Small intestine (tissue), 7 donors: ENCODE data around the gene TGM5. TPM values are rescaled to one million over a fixed set of nuclear protein-coding genes. Genes with fewer than 3 reads are reported as not detected.
A peak's percentile ranks its signal among the peaks of the same experiment; 100 is the strongest.

Experiments
- DNase-seq, 2 donors: peaks; one replicate each; pipeline versions ENCODE4 v3.0.0 to v3.0.0-alpha.2; 2013
- FAIRE-seq: peaks from 2 replicates; lab custom pipeline; 2012; peaks lifted over from hg19 to GRCh38; lab: Jason Lieb, UNC
- H3K27ac ChIP-seq, 3 donors: one replicate each; pipeline ENCODE4 v1.5.1; 2013; ENCODE audit warnings: low read length in 2 of 3, mild to moderate bottlenecking in 2 of 3, control low read depth in 1 of 3, inconsistent platforms in 1 of 3, low read depth in 1 of 3, moderate library complexity in 1 of 3
- H3K27me3 ChIP-seq, 3 donors: one replicate each; pipeline ENCODE4 v1.6.1; 2013; ENCODE audit warnings: low read length in 3 of 3, inconsistent platforms in 1 of 3; ENCODE audit not compliant: control insufficient read depth in 3 of 3, insufficient read depth in 3 of 3
- H3K36me3 ChIP-seq, 3 donors: one replicate each; pipeline ENCODE4 v1.6.1; 2013; ENCODE audit warnings: low read length in 3 of 3, inconsistent platforms in 1 of 3, low read depth in 1 of 3, mild to moderate bottlenecking in 1 of 3, moderate library complexity in 1 of 3; ENCODE audit not compliant: control insufficient read depth in 3 of 3, insufficient read depth in 2 of 3
- H3K4me1 ChIP-seq, 3 donors: one replicate each; pipeline ENCODE4 v1.6.1; 2013; ENCODE audit warnings: low read length in 2 of 3, inconsistent platforms in 1 of 3, low read depth in 1 of 3, mild to moderate bottlenecking in 1 of 3, moderate library complexity in 1 of 3; ENCODE audit not compliant: control insufficient read depth in 3 of 3, insufficient read depth in 2 of 3
- H3K4me3 ChIP-seq, 3 donors: one replicate each; pipeline ENCODE4 v1.5.1; 2013; ENCODE audit warnings: low read length in 3 of 3, control low read depth in 1 of 3, inconsistent platforms in 1 of 3, low read depth in 1 of 3, mild to moderate bottlenecking in 1 of 3, moderate library complexity in 1 of 3
- H3K9me3 ChIP-seq, 2 donors: one replicate each; pipeline ENCODE4 v1.6.1; 2013; ENCODE audit warnings: low read depth in 1 of 2, low read length in 1 of 2; ENCODE audit not compliant: control insufficient read depth in 2 of 2, insufficient read depth in 1 of 2
- WGBS, 3 donors: extraction: QIAGEN DNeasy Blood & Tissue Kit; methylation state at CpG; one replicate each; pipeline ENCODE4 v1.1.7; 2013; 5-methylcytosine and 5-hydroxymethylcytosine counted together
- polyA plus RNA-seq, 4 donors: library from polyadenylated mRNA; stranded (reverse) in 3 of 4; unstranded in 1 of 4; fragments of 200-250 nt in 3 of 4; fragments of 120-200 nt in 1 of 4; gene quantifications; one replicate each; pipeline versions ENCODE4 v1.2.1 to v1.2.3, GENCODE V29; 2013
- donor health status: healthy with polysubstance abuse.
- donor health status: control.
- donor health status: control.
- donor health status: Bipolar disorder and iron deficiency.
- donor health status: healthy.

TGM5 gene
- polyA plus RNA-seq, 4 donors, result 0.01 to 0.03 TPM; not detected in 2

DNA sequence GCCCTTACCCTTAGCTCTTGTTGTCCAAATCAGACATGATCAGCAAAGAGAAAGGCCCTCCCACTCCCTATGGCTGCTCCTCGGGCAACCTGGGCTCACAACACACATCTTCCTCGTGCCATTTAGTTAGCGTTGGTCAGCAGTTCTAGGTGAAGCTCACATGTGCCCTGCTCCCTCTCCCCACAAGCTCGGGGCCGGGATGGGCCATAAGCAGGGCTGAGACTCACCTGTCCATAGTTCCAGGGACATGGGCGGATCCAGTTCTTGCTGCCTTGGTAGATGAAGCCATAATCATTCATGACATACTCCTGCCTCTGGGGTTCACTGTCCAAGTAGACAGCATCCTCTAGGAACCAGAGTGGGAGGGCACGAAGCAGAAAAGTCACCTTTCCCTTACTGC is 10.4 kb downstream of the TGM5 start:
- WGBS, 3 donors, result 73 to 83% (median 75%) methylated on average over 7 of the region's 7 CpGs
- H3K4me3 ChIP-seq, result no peak overlapping the region
- H3K9me3 ChIP-seq, result no peaks in the 10 kb centered on the region
- H3K27me3 ChIP-seq, result peaks cover 0 to 8% (median 0%) of the 10 kb centered on the region in 3 donors
- DNase-seq, result no peak
- no peak overlapping the region for H3K27ac ChIP-seq
- H3K4me1 ChIP-seq, result no peaks in the 10 kb centered on the region
- FAIRE-seq, result no peak
- H3K36me3 ChIP-seq, result no peaks in the 10 kb centered on the region

DNA sequence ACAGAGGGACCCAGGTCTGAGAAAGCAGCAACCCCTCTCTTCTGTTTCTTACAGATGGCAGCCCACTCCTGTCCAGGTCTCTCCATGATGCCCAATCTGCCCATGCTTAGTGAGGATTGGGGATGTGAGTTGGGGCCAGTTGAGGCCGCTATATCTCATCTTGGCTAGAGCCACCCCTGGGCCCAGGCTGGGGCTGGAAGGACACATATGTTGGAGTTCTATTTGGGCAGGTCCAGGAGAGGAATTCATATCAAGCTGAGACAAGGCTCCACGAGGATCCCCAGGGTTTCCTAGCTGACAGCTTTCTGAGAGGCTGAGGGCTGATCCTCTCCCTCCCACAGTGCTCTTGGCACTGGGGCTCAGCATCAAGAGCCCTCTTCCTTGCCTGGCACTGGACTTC is 11.4 kb downstream of the TGM5 start:
- no peak for FAIRE-seq

DNA sequence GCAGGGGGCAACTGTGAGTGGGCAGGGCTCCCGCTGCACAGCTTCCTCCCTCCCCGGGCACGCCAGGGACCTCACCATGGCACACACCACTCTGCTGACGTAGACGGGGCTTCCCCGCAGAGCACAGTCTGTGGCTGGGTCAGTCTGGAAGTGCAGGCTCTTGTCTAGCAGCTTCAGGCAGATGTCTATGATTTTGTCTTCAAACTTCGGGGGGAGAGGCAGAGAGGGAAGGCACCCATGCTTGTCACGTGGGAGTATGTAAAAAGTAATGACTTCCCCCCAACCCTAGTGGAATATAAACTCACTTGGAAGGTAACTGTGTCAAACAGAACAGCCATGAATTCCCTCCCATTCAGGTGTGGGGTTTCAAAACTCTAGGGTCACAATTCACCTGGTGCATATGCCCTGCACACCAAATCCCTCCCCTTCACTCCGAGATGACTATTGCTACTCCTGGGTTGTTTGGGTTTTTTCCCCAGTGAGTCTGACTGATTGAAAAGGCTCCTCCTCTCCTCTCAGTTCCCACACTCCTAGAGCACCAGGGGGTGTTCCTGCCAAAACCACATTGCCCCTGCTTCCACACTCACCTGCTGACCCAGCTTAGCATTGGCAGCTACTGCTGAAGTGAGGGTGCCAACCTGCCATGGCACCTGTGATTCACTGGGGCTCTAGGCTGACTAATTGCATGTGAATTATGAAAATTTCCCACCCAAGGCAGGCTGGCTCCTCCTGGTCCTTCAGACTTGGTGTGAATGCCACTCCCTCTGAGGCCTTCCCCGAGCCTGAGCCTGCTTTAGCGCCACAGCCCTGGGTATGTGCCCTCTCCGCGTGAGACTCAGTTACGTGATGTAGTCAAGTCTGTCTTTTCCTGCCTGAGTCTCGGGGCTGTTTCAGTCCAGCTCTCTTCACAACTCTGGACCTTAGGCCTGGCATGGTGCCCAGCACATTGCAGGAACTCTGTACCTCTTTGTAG is 13.0 kb downstream of the TGM5 start:
- peak in 1 of 2 donors; percentile 39 for DNase-seq
- Histone ChIP-seq H3K27me3 (peaks cover 0 to 8% (median 0%) of the 10 kb centered on the region in 3 donors), H3K4me3 (no peak overlapping the region), H3K9me3 (no peaks in the 10 kb centered on the region), H3K36me3 (no peaks in the 10 kb centered on the region), H3K27ac (no peak overlapping the region), H3K4me1 (no peaks in the 10 kb centered on the region)
- WGBS, 3 donors, result 49 to 56% (median 51%) methylated on average over 15 of the region's 15 CpGs
- no peak for FAIRE-seq

More for the DNA sequence above, 11.4 kb downstream of the TGM5 start:
- no peak overlapping the region for H3K27ac ChIP-seq
- peaks cover 0 to 8% (median 0%) of the 10 kb centered on the region in 3 donors for H3K27me3 ChIP-seq
- 66 to 75% (median 68%) methylated on average over 2 of the region's 2 CpGs for WGBS, 3 donors
- H3K9me3 ChIP-seq, result no peaks in the 10 kb centered on the region
- H3K4me1 ChIP-seq, result no peaks in the 10 kb centered on the region
- H3K4me3 ChIP-seq, result no peak overlapping the region
- H3K36me3 ChIP-seq, result no peaks in the 10 kb centered on the region
- DNase-seq, result no peak

DNA sequence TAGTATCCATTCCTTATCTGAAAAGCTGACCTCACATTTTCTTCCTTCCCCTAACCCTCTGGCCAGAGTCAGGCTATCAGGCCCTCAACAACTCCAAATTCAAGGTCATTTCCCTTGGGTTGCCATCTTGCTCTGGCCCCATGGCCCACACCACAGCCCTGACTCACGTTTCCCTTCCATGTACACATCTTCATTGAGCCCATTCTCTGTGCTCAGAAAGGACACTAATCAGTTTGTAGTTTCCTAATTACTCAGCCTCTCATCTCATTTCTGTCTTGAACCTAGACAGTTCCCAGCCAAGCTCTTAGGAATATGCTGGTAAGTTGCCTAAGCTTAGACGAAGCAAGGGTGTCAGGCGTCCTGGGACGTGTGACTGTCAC is 14.9 kb downstream of the TGM5 start:
- H3K36me3 ChIP-seq, result no peaks in the 10 kb centered on the region
- H3K27me3 ChIP-seq, result peaks cover 0 to 8% (median 0%) of the 10 kb centered on the region in 3 donors
- no peaks in the 10 kb centered on the region for H3K9me3 ChIP-seq
- 74 to 85% (median 84%) methylated on average over 4 of the region's 4 CpGs for WGBS, 3 donors
- no peak overlapping the region for H3K4me3 ChIP-seq
- no peaks in the 10 kb centered on the region for H3K4me1 ChIP-seq
- H3K27ac ChIP-seq, result no peak overlapping the region
- DNase-seq (no peak), FAIRE-seq (no peak)

DNA sequence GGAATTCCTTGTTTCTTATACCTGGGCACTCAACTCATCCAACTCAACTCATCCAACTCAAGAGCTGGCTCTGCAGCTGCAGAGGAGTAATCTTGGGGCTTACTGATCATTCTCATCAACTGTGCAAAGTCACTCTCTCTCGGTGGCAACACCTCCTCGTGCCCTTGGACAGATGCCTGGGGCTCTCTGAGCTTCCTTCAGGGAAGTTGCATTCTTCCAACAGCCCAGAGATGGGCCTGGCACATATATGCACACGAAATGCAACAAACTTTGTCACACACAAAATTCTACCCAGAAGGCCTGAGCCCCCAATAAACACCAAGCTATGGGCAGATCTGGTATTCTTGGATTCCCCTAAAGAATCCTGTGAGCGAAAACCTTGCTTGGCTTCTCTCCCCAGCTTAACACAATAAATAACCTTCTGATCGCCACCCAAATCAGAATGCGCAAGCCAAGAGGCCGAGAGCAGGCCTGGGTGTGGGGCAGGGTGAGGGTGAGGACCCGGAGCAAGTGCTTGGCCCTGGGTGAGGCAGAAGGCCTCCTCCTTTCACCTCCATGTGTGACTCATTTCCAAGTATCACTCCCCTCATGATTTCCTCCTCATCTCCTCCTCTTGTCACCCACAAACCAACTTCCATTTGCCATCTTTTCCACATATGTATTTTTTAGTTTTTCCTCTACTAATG is 15.4 kb downstream of the TGM5 start:
- Histone ChIP-seq H3K36me3 (no peaks in the 10 kb centered on the region), H3K9me3 (no peaks in the 10 kb centered on the region), H3K27ac (no peak overlapping the region), H3K27me3 (peaks cover 0 to 6% (median 0%) of the 10 kb centered on the region in 3 donors), H3K4me1 (no peaks in the 10 kb centered on the region), H3K4me3 (no peak overlapping the region)
- FAIRE-seq (no peak), DNase-seq (no peak)
- WGBS, 3 donors, result 85 to 91% (median 89%) methylated on average over 8 of the region's 8 CpGs

DNA sequence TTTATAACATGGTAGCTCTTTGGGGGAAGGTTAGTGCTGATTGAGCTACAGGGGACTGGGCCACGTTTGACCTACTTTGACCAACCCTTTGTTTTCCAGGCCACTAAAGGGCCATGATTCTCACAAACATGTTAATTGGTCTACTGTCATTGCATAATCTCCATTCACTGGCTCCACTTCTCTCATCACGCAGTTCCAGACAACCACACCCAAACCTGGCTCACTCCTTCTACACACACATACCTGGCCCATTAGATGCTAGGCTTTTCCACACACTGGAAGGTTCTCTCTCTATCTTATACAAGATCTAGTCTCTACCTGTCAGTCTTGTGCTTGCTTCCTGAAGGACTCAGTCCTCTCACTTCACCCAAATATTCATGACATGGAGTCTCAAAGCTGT is 15.9 kb downstream of the TGM5 start:
- Histone ChIP-seq H3K27ac (no peak overlapping the region), H3K27me3 (peaks cover 0 to 2% (median 0%) of the 10 kb centered on the region in 3 donors), H3K4me1 (no peaks in the 10 kb centered on the region), H3K36me3 (no peaks in the 10 kb centered on the region), H3K4me3 (no peak overlapping the region), H3K9me3 (no peaks in the 10 kb centered on the region)
- WGBS, 3 donors, result 71 to 81% (median 77%) methylated on average over 2 of the region's 2 CpGs
- FAIRE-seq (no peak), DNase-seq (no peak)

DNA sequence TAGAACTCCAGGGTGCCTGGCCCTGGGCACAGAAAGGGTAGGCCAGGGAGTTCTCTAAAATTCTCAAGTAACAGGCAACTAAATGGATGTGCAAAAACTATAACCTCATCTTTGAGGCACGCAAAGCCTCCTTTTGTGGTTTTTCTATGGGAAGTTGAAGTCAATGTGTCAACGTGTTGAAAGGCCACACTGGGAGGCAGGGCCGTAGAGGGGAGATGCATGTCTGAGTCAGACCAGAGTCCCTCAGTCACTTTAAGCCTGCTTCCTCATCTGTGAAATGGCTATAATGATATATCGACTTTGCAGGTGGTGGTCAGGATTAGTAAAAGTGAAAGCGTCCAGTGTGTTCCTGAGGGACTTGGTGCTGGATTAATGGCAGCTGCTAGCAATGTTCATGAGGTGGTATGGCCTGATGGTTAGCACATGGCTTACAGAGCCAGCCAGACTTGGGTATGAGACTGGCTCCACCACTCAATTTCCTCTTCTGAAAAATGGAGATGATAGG is 17.0 kb downstream of the TGM5 start:
- no peak overlapping the region for H3K4me3 ChIP-seq
- DNase-seq, result no peak
- H3K27me3 ChIP-seq, result peaks cover 0 to 2% (median 0%) of the 10 kb centered on the region in 3 donors
- no peak overlapping the region for H3K27ac ChIP-seq
- H3K36me3 ChIP-seq, result no peaks in the 10 kb centered on the region
- H3K4me1 ChIP-seq, result no peaks in the 10 kb centered on the region
- FAIRE-seq, result no peak
- WGBS, 3 donors, result 55 to 63% (median 57%) methylated on average over 5 of the region's 5 CpGs
- H3K9me3 ChIP-seq, result no peaks in the 10 kb centered on the region

DNA sequence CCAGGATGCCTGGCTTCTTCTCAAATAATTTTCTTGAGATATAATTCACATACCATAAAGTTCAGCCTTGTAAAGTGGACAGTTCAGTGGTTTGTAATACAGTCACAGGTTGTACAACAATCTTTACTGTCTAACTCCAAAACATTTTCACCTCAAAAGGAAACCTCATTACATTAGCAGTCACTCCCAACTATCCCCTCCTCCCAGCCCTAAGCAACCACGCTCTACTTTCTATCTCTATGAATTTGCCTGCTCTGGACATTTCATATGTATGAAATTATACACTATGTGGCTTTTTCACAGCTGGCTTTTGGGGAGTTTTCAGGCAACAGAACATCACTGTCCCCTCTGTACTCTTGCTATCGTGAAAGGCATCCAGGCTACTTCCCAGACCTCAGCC is 17.5 kb downstream of the TGM5 start:
- Histone ChIP-seq H3K27ac (no peak overlapping the region), H3K4me3 (no peak overlapping the region), H3K9me3 (no peaks in the 10 kb centered on the region), H3K27me3 (peaks cover 0 to 4% (median 0%) of the 10 kb centered on the region in 3 donors), H3K36me3 (no peaks in the 10 kb centered on the region), H3K4me1 (no peaks in the 10 kb centered on the region)
- no peak for DNase-seq
- FAIRE-seq, result no peak
- WGBS, 3 donors, result 77 to 86% (median 80%) methylated on average over 2 of the region's 2 CpGs
